Measurements from ENCODE around the gene ATP9B. TPM values are rescaled to one million over a fixed set of nuclear protein-coding genes. Genes with fewer than 3 reads are reported as not detected.

ATP9B gene
- total RNA-seq, 1 donor from 2014 or later = 49.2 TPM

GRCh38 chr18:79329786-79330185, 260.6 kb downstream of the ATP9B start:
- Mint-ChIP-seq H3K9me3 (no peaks in the 10 kb centered on the region), H3K27ac (no peak overlapping the region), H3K4me1 (no peaks in the 10 kb centered on the region), H3K36me3 (ENCODE audit: low read depth) (peaks cover 49% of the 10 kb centered on the region), H3K4me3 (no peak overlapping the region), H3K27me3 (no peaks in the 10 kb centered on the region)
- intact Hi-C loops (cut with micrococcal nuclease) = no loop called here
- DNase-seq (no peak), ATAC-seq (ENCODE audit: low read depth) (no peak)
- TF ChIP-seq CTCF (IDR thresholded peaks at IDR 0.05) = no peak
- CTCF ChIA-PET = no interaction called here
- POLR2A ChIA-PET = no interaction called here

- H3K27ac Mint-ChIP-seq = no peak overlapping the region
- H3K9me3 Mint-ChIP-seq = no peaks in the 10 kb centered on the region
- no peaks in the 10 kb centered on the region for H3K27me3 Mint-ChIP-seq
- no peak overlapping the region for H3K4me3 Mint-ChIP-seq
- H3K36me3 Mint-ChIP-seq (ENCODE audit: low read depth) = peaks cover 62% of the 10 kb centered on the region
- no peak for TF ChIP-seq CTCF (IDR thresholded peaks at IDR 0.05)
- ChIA-PET POLR2A (no interaction called here), CTCF (no interaction called here)
- H3K4me1 Mint-ChIP-seq = no peaks in the 10 kb centered on the region
- intact Hi-C loops (cut with micrococcal nuclease) = no loop called here
- DNase-seq (no peak), ATAC-seq (ENCODE audit: low read depth) (no peak)
Observed at GRCh38 chr18:79332646-79333045, 263.5 kb downstream of the ATP9B start.

GRCh38 chr18:79333046-79333445, 263.9 kb downstream of the ATP9B start:
- H3K27me3 Mint-ChIP-seq = no peaks in the 10 kb centered on the region
- ChIA-PET CTCF (no interaction called here), POLR2A (no interaction called here)
- peaks cover 64% of the 10 kb centered on the region for H3K36me3 Mint-ChIP-seq (ENCODE audit: low read depth)
- no peak for TF ChIP-seq CTCF (IDR thresholded peaks at IDR 0.05)
- no peak for DNase-seq
- H3K4me3 Mint-ChIP-seq = no peak overlapping the region
- intact Hi-C loops (cut with micrococcal nuclease) = no loop called here
- no peaks in the 10 kb centered on the region for H3K4me1 Mint-ChIP-seq
- no peak for ATAC-seq (ENCODE audit: low read depth)
- H3K9me3 Mint-ChIP-seq = no peaks in the 10 kb centered on the region
- no peak overlapping the region for H3K27ac Mint-ChIP-seq

- ChIA-PET CTCF (interaction anchor here (0.7 kb wide), 1 partner anchor 13 kb away, joined by 3 read pairs; no protein-coding TSS in a partner anchor), POLR2A (no interaction called here)
- no peak for TF ChIP-seq CTCF (IDR thresholded peaks at IDR 0.05)
- DNase-seq (no peak), ATAC-seq (ENCODE audit: low read depth) (no peak)
- Mint-ChIP-seq H3K27ac (no peak overlapping the region), H3K36me3 (ENCODE audit: low read depth) (peaks cover 74% of the 10 kb centered on the region), H3K4me3 (no peak overlapping the region), H3K27me3 (no peaks in the 10 kb centered on the region), H3K4me1 (no peaks in the 10 kb centered on the region), H3K9me3 (peaks cover 7% of the 10 kb centered on the region)
- intact Hi-C loops (cut with micrococcal nuclease) = no loop called here
Observed at GRCh38 chr18:79334496-79335233, 265.5 kb downstream of the ATP9B start.

GRCh38 chr18:79335833-79336360, 266.7 kb downstream of the ATP9B start:
- no peak for TF ChIP-seq CTCF (IDR thresholded peaks at IDR 0.05)
- H3K4me3 Mint-ChIP-seq = no peak overlapping the region
- no peaks in the 10 kb centered on the region for H3K4me1 Mint-ChIP-seq
- H3K36me3 Mint-ChIP-seq (ENCODE audit: low read depth) = peaks cover 75% of the 10 kb centered on the region
- intact Hi-C loops (cut with micrococcal nuclease) = no loop called here
- CTCF ChIA-PET = no interaction called here
- H3K27me3 Mint-ChIP-seq = no peaks in the 10 kb centered on the region
- peaks cover 7% of the 10 kb centered on the region for H3K9me3 Mint-ChIP-seq
- POLR2A ChIA-PET = no interaction called here
- H3K27ac Mint-ChIP-seq = no peak overlapping the region
- ATAC-seq (ENCODE audit: low read depth) (no peak), DNase-seq (no peak)
